GM10248 (cell line): Measurements from ENCODE around the gene CAMKMT.

Source experiments
- CTCF ChIA-PET: fragments of 300-600 bp; sonication (Branson Sonifier 250); formaldehyde crosslinking; extraction: SDS; loops from one replicate; lab custom pipeline; 2021; ENCODE audit warnings: antibody characterized with exemption; lab: Yijun Ruan, JAX
- POLR2A ChIA-PET: fragments of 350-650 bp; sonication (Branson Sonifier 250); formaldehyde crosslinking; extraction: SDS; loops from one replicate; lab custom pipeline; 2020; ENCODE audit warnings: antibody characterized with exemption; lab: Yijun Ruan, JAX
- DNase-seq: peaks from one replicate; pipeline ENCODE4 v3.0.0; 2012; ENCODE audit errors: extremely low spot score
- CTCF ChIP-seq: IDR thresholded peaks from 2 replicates; pipeline ENCODE4 v1.5.1; 2012; ENCODE audit warnings: mild to moderate bottlenecking, low read depth; ENCODE audit errors: extremely low read depth, missing control alignments, control extremely low read depth

Gene CAMKMT

GRCh38 chr2:44424211-44424610 lies 62.5 kb downstream of the CAMKMT start:
- TF ChIP-seq CTCF = no peak
- ChIA-PET CTCF (no interaction called here), POLR2A (no interaction called here)
- DNase-seq = no peak

- TF ChIP-seq CTCF = no peak
- no peak for DNase-seq
- POLR2A ChIA-PET = no interaction called here
- CTCF ChIA-PET = no interaction called here
Observed at GRCh38 chr2:44429034-44429433, 67.3 kb downstream of the CAMKMT start.

- ChIA-PET POLR2A (no interaction called here), CTCF (interaction anchor here (1.0 to 1.2 kb wide), 4 partner anchors 10 to 525 kb away, joined by 3 to 6 read pairs (median 4); no protein-coding TSS in a partner anchor)
- DNase-seq = no peak
- no peak for TF ChIP-seq CTCF
Observed at GRCh38 chr2:44430342-44430741, 68.6 kb downstream of the CAMKMT start.

- ChIA-PET CTCF (interaction anchor here (1.1 kb wide), 1 partner anchor 20 kb away, joined by 3 read pairs; no protein-coding TSS in a partner anchor), POLR2A (no interaction called here)
- TF ChIP-seq CTCF = no peak
- no peak for DNase-seq
Observed at GRCh38 chr2:44433895-44434294, 72.1 kb downstream of the CAMKMT start.

- ChIA-PET CTCF (interaction anchor here (1.1 to 1.2 kb wide), 2 partner anchors 9 to 38 kb away, joined by 4 read pairs; no protein-coding TSS in a partner anchor), POLR2A (no interaction called here)
- DNase-seq = no peak
- no peak for TF ChIP-seq CTCF
Observed at GRCh38 chr2:44441200-44441599, 79.5 kb downstream of the CAMKMT start.

GRCh38 chr2:44442019-44442418 lies 80.3 kb downstream of the CAMKMT start:
- no peak for DNase-seq
- CTCF ChIA-PET = interaction anchor here (1.1 to 1.5 kb wide), 3 partner anchors 10 to 514 kb away, joined by 4 to 6 read pairs (median 4); no protein-coding TSS in a partner anchor
- POLR2A ChIA-PET = no interaction called here
- no peak for TF ChIP-seq CTCF
